Liver (tissue), 9 donors: Measurements from ENCODE around the gene UGT3A1. TPM values are rescaled to one million over a fixed set of nuclear protein-coding genes. Genes with fewer than 3 reads are reported as not detected.

ENCODE experiments used
- DNase-seq: peaks from one replicate; pipeline ENCODE4 v3.0.0-alpha.2; 2017; ENCODE audit warnings: low spot score
- H3K27ac ChIP-seq, 2 donors: one replicate each; pipeline ENCODE4 v1.7.0; 2013; ENCODE audit warnings: inconsistent platforms in 2 of 2, low read length in 2 of 2, control low read depth in 1 of 2, low read depth in 1 of 2, mild to moderate bottlenecking in 1 of 2
- H3K27me3 ChIP-seq, 4 donors: one replicate each; pipeline versions ENCODE4 v1.6.1 to v1.7.0; 2013; ENCODE audit warnings: low read length in 3 of 4, inconsistent platforms in 1 of 4, mild to moderate bottlenecking in 1 of 4, moderate library complexity in 1 of 4; ENCODE audit not compliant: control insufficient read depth in 4 of 4, insufficient read depth in 4 of 4
- H3K36me3 ChIP-seq, 4 donors: one replicate each; pipeline versions ENCODE4 v1.6.1 to v1.7.0; 2013; ENCODE audit warnings: low read length in 3 of 4, mild to moderate bottlenecking in 3 of 4, low read depth in 1 of 4, moderate library complexity in 1 of 4; ENCODE audit not compliant: control insufficient read depth in 4 of 4, insufficient read depth in 3 of 4
- H3K4me1 ChIP-seq, 4 donors: one replicate each; pipeline versions ENCODE4 v1.6.1 to v1.7.0; 2013; ENCODE audit warnings: low read length in 3 of 4, mild to moderate bottlenecking in 3 of 4, moderate library complexity in 1 of 4; ENCODE audit not compliant: control insufficient read depth in 4 of 4, insufficient read depth in 4 of 4
- H3K4me3 ChIP-seq, 3 donors: one replicate each; pipeline versions ENCODE4 v1.6.1 to v1.7.0; 2013; ENCODE audit warnings: low read length in 3 of 3, control low read depth in 1 of 3, low read depth in 1 of 3, mild to moderate bottlenecking in 1 of 3
- H3K9ac ChIP-seq, 2 donors: one replicate each; pipeline ENCODE4 v1.7.0; 2013; ENCODE audit warnings: low read length in 2 of 2, mild to moderate bottlenecking in 2 of 2, moderate library complexity in 2 of 2, control low read depth in 1 of 2, low read depth in 1 of 2
- H3K9me3 ChIP-seq, 4 donors: one replicate each; pipeline versions ENCODE4 v1.6.1 to v1.7.0; 2013; ENCODE audit warnings: low read length in 3 of 4; ENCODE audit not compliant: control insufficient read depth in 4 of 4
- CTCF ChIP-seq: fragments of 150-350 bp; IDR thresholded peaks from 2 replicates; pipeline ENCODE4 v1.5.1; 2017; ENCODE audit warnings: improper control_type of control experiment, low read depth, low read length; ENCODE audit not compliant: missing input control
- EGR1 ChIP-seq, 2 donors: IDR thresholded peaks; 2 replicates each; pipeline ENCODE4 v1.6.1; 2016 to 2018; ENCODE audit warnings: antibody characterized with exemption in 2 of 2, low read depth in 2 of 2
- FOXA2 ChIP-seq: IDR thresholded peaks from 2 replicates; pipeline ENCODE4 v1.6.1; 2016; ENCODE audit warnings: antibody characterized with exemption
- GABPA ChIP-seq, 2 donors: IDR thresholded peaks in 1 of 2; conservative IDR thresholded peaks in 1 of 2; 2 replicates each; pipeline ENCODE4 v1.6.1; 2016; ENCODE audit warnings: antibody characterized with exemption in 2 of 2, mild to moderate bottlenecking in 1 of 2, moderate library complexity in 1 of 2
- HNF4G ChIP-seq: IDR thresholded peaks from 2 replicates; pipeline ENCODE4 v1.6.1; 2016; ENCODE audit warnings: antibody characterized with exemption
- JUND ChIP-seq, 2 donors: IDR thresholded peaks; 2 replicates each; pipeline ENCODE4 v1.6.1; 2016; ENCODE audit warnings: antibody characterized with exemption in 2 of 2
- MAX ChIP-seq: IDR thresholded peaks from 2 replicates; pipeline ENCODE4 v1.6.1; 2016; ENCODE audit warnings: antibody characterized with exemption
- NR2F2 ChIP-seq: IDR thresholded peaks from 2 replicates; pipeline ENCODE4 v1.6.1; 2016; ENCODE audit warnings: antibody characterized with exemption
- RAD21 ChIP-seq, 2 donors: IDR thresholded peaks; 2 replicates each; pipeline ENCODE4 v1.6.1; 2016; ENCODE audit warnings: antibody characterized with exemption in 2 of 2, mild to moderate bottlenecking in 2 of 2
- REST ChIP-seq: IDR thresholded peaks from 2 replicates; pipeline ENCODE4 v1.6.1; 2016; ENCODE audit warnings: antibody characterized with exemption, mild to moderate bottlenecking
- RXRA ChIP-seq, 2 donors: IDR thresholded peaks; 2 replicates each; pipeline ENCODE4 v1.6.1; 2017 to 2018; ENCODE audit warnings: antibody characterized with exemption in 2 of 2, mild to moderate bottlenecking in 1 of 2
- TAF1 ChIP-seq: conservative IDR thresholded peaks from 2 replicates; pipeline ENCODE4 v1.6.1; 2016; ENCODE audit warnings: antibody characterized with exemption, mild to moderate bottlenecking
- YY1 ChIP-seq: IDR thresholded peaks from 2 replicates; pipeline ENCODE4 v1.6.1; 2016; ENCODE audit warnings: antibody characterized with exemption, mild to moderate bottlenecking
- WGBS: extraction: QIAGEN DNeasy Blood & Tissue Kit; methylation state at CpG from one replicate; pipeline ENCODE4 v1.1.7; 2013; 5-methylcytosine and 5-hydroxymethylcytosine counted together
- polyA plus RNA-seq, 2 donors: library from polyadenylated mRNA; stranded (reverse) in 1 of 2; unstranded in 1 of 2; fragments of 200-250 nt in 1 of 2; fragments of >200 nt in 1 of 2; fragmentation: Nextera tagmentation in 1 of 2; extraction: Ambion mirVana in 1 of 2; gene quantifications; one replicate each; pipeline versions ENCODE4 v1.2.1 to v1.2.3, GENCODE V29; 2013 to 2015
- total RNA-seq, 2 donors: library from RNA; depleted of rRNA; stranded (reverse); fragments of >200 nt; gene quantifications; one replicate each; pipeline ENCODE4 v1.2.3, GENCODE V29; 2014
- donor health status: healthy.
- donor health status: healthy.
- donor health status: healthy.
- donor health status: healthy.
- donor health status: healthy.

UGT3A1 gene
- total and polyA plus RNA-seq, 4 donors, result 0.28 to 60.6 (median 21.0) TPM

DNA sequence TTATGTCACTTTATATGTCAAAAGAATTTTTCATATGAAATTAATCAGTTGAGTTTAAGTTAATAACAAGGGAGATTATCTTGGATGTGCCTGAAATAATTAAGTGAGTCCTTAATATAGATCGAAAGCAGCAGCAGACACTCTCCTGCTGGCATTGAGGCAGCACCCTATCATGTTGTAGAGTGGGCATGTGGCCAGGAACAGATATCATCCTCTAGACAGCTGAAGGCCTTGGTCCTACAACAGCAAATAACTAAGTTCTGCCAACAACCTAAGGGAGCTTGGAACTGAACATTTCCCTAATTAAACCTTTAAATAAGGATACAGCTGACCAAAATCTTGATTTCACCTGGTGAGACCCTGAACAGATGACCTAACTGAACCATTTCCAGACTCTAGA, 25.8 kb upstream of the UGT3A1 start:
- no peak for TF ChIP-seq CTCF
- no peaks in the 10 kb centered on the region for H3K36me3 ChIP-seq
- peaks cover 0 to 16% (median 10%) of the 10 kb centered on the region in 4 donors for H3K4me1 ChIP-seq
- DNase-seq, result no peak
- no peaks in the 10 kb centered on the region for H3K27me3 ChIP-seq
- H3K9me3 ChIP-seq, result peaks cover 0 to 6% (median 2%) of the 10 kb centered on the region in 4 donors
- no peak overlapping the region for H3K4me3 ChIP-seq
- H3K9ac ChIP-seq, result no peak overlapping the region
- H3K27ac ChIP-seq, result no peak overlapping the region
- WGBS, result 43% methylated on average over 1 of the region's 1 CpG

- H3K9me3 ChIP-seq, result peaks cover 2 to 8% (median 4%) of the 10 kb centered on the region in 4 donors
- 88% methylated on average over 2 of the region's 2 CpGs for WGBS
- H3K27ac ChIP-seq, result no peak overlapping the region
- TF ChIP-seq TAF1 (no peak), EGR1 (IDR thresholded peaks at IDR 0.05; ENCODE audit: low read depth in 2 of 2) (no peak), RXRA (IDR thresholded peaks at IDR 0.05) (no peak), CTCF (no peak)
- no peaks in the 10 kb centered on the region for H3K36me3 ChIP-seq
- no peak overlapping the region for H3K4me3 ChIP-seq
- H3K4me1 ChIP-seq, result peaks cover 0 to 16% (median 10%) of the 10 kb centered on the region in 4 donors
- no peak overlapping the region for H3K9ac ChIP-seq
- H3K27me3 ChIP-seq, result no peaks in the 10 kb centered on the region
- no peak for DNase-seq
Observed at GRCh38 chr5:36013182-36013581, 22.0 kb upstream of the UGT3A1 start.

- 82% methylated on average over 1 of the region's 1 CpG for WGBS
- DNase-seq, result no peak
- H3K9me3 ChIP-seq, result peaks cover 0 to 8% (median 2%) of the 10 kb centered on the region in 4 donors
Observed at GRCh38 chr5:36009698-36010097, 18.5 kb upstream of the UGT3A1 start.

More at GRCh38 chr5:36009698-36010097, 18.5 kb upstream of the UGT3A1 start:
- Histone ChIP-seq H3K27ac (no peak overlapping the region), H3K36me3 (no peaks in the 10 kb centered on the region), H3K4me1 (no peaks in the 10 kb centered on the region), H3K27me3 (no peaks in the 10 kb centered on the region), H3K4me3 (no peak overlapping the region), H3K9ac (no peak overlapping the region)
- TF ChIP-seq REST (no peak), RAD21 (IDR thresholded peaks at IDR 0.05) (no peak), RXRA (IDR thresholded peaks at IDR 0.05) (no peak), JUND (IDR thresholded peaks at IDR 0.05) (no peak), NR2F2 (no peak), MAX (no peak), FOXA2 (no peak), YY1 (no peak), GABPA (IDR thresholded peaks at IDR 0.05 in 1 of 2, conservative IDR thresholded peaks at IDR 0.05 in 1 of 2) (no peak), TAF1 (no peak), HNF4G (no peak)
